ENCODE measurements around the gene MYO1A. TPM values are rescaled to one million over a fixed set of nuclear protein-coding genes. Genes with fewer than 3 reads are reported as not detected.

Gene MYO1A
- total and polyA plus RNA-seq, 4 donors = 0.03 to 0.28 (median 0.08) TPM; not detected in 1

- Histone ChIP-seq H3K27ac (ENCODE audit: low read depth in 1 of 2, low read length in 2 of 2) (no peak overlapping the region), H3K27me3 (ENCODE audit: control insufficient read depth in 4 of 4, insufficient read depth in 4 of 4, low read length in 3 of 4) (no peaks in the 10 kb centered on the region), H3K9ac (ENCODE audit: low read depth in 1 of 2, low read length in 2 of 2) (no peak overlapping the region), H3K4me3 (ENCODE audit: low read depth in 1 of 3, low read length in 3 of 3) (no peak overlapping the region), H3K9me3 (ENCODE audit: control insufficient read depth in 4 of 4, low read length in 3 of 4) (no peaks in the 10 kb centered on the region), H3K4me1 (ENCODE audit: control insufficient read depth in 4 of 4, insufficient read depth in 4 of 4, low read length in 3 of 4) (no peaks in the 10 kb centered on the region), H3K36me3 (ENCODE audit: control insufficient read depth in 4 of 4, insufficient read depth in 3 of 4, low read depth in 1 of 4, low read length in 3 of 4) (no peaks in the 10 kb centered on the region)
- DNase-seq (ENCODE audit: low spot score) = no peak
- 91% methylated on average over 4 of the region's 4 CpGs for WGBS
- TF ChIP-seq FOXA2 (IDR thresholded peaks at IDR 0.05) = no peak
- TF ChIP-seq ZBTB33 (IDR thresholded peaks at IDR 0.05) = no peak
- TF ChIP-seq, protein P1, sequence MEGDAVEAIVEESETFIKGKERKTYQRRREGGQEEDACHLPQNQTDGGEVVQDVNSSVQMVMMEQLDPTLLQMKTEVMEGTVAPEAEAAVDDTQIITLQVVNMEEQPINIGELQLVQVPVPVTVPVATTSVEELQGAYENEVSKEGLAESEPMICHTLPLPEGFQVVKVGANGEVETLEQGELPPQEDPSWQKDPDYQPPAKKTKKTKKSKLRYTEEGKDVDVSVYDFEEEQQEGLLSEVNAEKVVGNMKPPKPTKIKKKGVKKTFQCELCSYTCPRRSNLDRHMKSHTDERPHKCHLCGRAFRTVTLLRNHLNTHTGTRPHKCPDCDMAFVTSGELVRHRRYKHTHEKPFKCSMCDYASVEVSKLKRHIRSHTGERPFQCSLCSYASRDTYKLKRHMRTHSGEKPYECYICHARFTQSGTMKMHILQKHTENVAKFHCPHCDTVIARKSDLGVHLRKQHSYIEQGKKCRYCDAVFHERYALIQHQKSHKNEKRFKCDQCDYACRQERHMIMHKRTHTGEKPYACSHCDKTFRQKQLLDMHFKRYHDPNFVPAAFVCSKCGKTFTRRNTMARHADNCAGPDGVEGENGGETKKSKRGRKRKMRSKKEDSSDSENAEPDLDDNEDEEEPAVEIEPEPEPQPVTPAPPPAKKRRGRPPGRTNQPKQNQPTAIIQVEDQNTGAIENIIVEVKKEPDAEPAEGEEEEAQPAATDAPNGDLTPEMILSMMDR (IDR thresholded peaks at IDR 0.05; ENCODE audit: low read depth, low read length, missing input control) = no peak
- TF ChIP-seq SP1 (IDR thresholded peaks at IDR 0.05) = no peak
- no peak for TF ChIP-seq REST (IDR thresholded peaks at IDR 0.05)
- TF ChIP-seq FOXA1 (IDR thresholded peaks at IDR 0.05) = no peak
- TF ChIP-seq RXRA (IDR thresholded peaks at IDR 0.05) = no peak
- TF ChIP-seq ATF3 (IDR thresholded peaks at IDR 0.05) = no peak
- no peak for TF ChIP-seq NR2F2 (IDR thresholded peaks at IDR 0.05)
- no peak for TF ChIP-seq HNF4A (conservative IDR thresholded peaks at IDR 0.05)
- no peak for TF ChIP-seq MAX (IDR thresholded peaks at IDR 0.05)
- TF ChIP-seq TAF1 (conservative IDR thresholded peaks at IDR 0.05) = no peak
- TF ChIP-seq YY1 (IDR thresholded peaks at IDR 0.05) = no peak
- no peak for TF ChIP-seq GABPA (IDR thresholded peaks at IDR 0.05 in 1 of 2, conservative IDR thresholded peaks at IDR 0.05 in 1 of 2)
- TF ChIP-seq EGR1 (IDR thresholded peaks at IDR 0.05; ENCODE audit: low read depth in 2 of 2) = no peak
- TF ChIP-seq RAD21 (IDR thresholded peaks at IDR 0.05) = no peak
- TF ChIP-seq JUND (IDR thresholded peaks at IDR 0.05) = no peak
- TF ChIP-seq HNF4G (IDR thresholded peaks at IDR 0.05) = no peak
These were observed 9.7 kb downstream of the MYO1A start for GRCh38 chr12:57040211-57040610.
